ENCODE results near the gene DEFB131A.
"Not testable (repeated sequence)": the region's sequence is repeated elsewhere in the genome, so short reads cannot be mapped to it uniquely, and the experiment has no call there.

DEFB131A gene, protein sequence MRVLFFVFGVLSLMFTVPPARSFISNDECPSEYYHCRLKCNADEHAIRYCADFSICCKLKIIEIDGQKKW

GRCh38 chr4:9444114-9444513 lies at the start of gene DEFB131A:
DEFB131A (plus strand) TSS chr4:9444414; CDS start chr4:9444534, 120 bp downstream.
- DNase-seq = not testable (repeated sequence)

- DNase-seq = not testable (repeated sequence)
Observed at GRCh38 chr4:9405774-9406173, 38.4 kb upstream of the DEFB131A start.

DNA sequence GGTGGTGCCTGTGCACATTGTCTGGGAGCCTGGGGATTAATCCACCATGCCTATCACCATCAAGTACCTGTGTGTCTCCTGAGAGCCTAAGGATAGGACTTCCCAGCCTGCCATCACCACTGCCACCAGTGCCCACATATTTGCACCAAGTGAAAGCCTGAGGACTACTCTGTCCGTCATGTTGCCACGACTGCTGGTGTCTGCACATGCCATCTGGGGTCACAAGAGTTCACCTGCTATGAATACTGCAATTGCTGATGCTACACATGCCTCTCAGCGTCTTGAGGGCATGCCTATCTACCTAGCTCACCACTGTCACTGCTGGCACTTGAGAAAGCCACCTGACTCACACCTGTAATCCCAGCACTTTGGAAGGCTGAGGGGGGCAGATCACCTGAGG lies 37.7 kb upstream of the DEFB131A start:
- DNase-seq = not testable (repeated sequence)

- DNase-seq = no peak
Observed at GRCh38 chr4:9409793-9410192, 34.4 kb upstream of the DEFB131A start.

DNA sequence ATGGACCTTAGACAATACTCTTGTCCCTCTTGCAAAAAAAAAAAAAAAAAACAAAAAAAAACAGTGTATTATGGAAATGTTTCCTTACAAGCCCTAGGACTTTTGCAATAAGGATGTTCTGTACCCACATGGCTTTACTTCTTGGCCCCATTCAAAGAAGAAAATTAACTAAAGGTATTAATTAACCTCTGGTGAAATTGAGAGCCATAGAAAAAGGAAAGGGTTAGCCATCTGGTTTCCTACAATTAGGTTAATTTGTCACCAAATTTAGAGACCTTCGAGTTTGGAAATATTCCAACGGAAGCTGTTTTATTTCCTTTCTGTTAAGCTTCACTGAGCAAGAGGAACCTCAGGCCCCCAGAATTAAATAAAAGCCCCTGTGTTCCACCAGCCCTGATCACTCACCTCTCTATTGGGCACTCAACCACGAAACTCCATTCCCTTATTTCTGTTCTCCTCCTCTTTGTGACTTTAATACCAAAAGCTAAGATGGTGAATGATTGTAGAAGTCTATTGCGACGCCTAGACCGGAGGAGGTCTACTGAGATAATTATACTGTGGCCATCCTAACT lies 22.2 kb upstream of the DEFB131A start:
- DNase-seq = not testable (repeated sequence)

GRCh38 chr4:9425916-9426315 lies 18.3 kb upstream of the DEFB131A start:
- DNase-seq = not testable (repeated sequence)

DNA sequence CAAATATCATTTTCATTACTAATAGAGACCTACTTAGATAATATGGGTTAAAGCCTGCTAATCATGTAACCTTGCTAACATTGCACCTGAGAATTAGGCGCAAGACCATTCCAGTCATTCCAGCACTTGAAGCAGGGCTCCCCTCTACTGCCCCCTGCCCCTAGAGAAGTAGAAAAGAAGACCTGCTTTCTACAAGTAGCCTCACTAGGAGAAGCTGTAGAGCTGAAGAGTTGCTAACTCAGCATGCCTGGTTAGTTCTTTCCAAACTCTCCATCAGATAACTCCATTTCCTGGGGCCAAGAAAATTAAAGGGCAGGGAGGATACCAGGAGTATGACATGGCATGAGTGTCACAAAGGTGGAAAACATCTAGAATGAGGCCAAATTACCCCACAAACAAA lies 14.2 kb upstream of the DEFB131A start:
- not testable (repeated sequence) for DNase-seq

GRCh38 chr4:9433320-9433719 lies 10.9 kb upstream of the DEFB131A start:
- not testable (repeated sequence) for DNase-seq

GRCh38 chr4:9436728-9437127 lies 7.5 kb upstream of the DEFB131A start:
- not testable (repeated sequence) for DNase-seq

GRCh38 chr4:9442355-9442754 lies 1.9 kb upstream of the DEFB131A start:
- not testable (repeated sequence) for DNase-seq

DNA sequence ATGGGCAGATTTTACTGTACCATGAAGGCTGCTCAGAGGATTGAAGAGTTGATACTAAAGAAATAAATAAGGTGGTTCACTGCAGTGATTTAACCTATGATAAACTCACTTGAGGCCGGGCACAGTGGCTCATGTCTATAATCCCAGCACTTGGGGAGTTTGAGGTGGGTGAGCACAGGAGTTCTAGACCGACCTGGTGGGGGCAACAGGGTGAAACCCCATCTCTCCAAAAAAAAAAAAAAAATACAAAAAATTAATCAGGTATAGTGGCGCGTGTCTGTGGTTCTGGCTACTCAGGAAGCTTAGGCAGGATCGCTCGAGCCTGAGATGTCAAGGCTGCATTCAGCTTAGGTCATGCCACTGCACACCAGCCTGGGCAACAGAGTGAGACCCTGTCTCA lies 467 bp downstream of the DEFB131A start:
- not testable (repeated sequence) for DNase-seq

- not testable (repeated sequence) for DNase-seq
Observed at GRCh38 chr4:9452251-9452650, 8.0 kb downstream of the DEFB131A start.

GRCh38 chr4:9454284-9454683 lies 10.1 kb downstream of the DEFB131A start:
- DNase-seq = not testable (repeated sequence)

- DNase-seq = not testable (repeated sequence)
Observed at GRCh38 chr4:9455046-9455445, 10.8 kb downstream of the DEFB131A start.

- not testable (repeated sequence) for DNase-seq
Observed at GRCh38 chr4:9479466-9479865, 35.3 kb downstream of the DEFB131A start.

DNA sequence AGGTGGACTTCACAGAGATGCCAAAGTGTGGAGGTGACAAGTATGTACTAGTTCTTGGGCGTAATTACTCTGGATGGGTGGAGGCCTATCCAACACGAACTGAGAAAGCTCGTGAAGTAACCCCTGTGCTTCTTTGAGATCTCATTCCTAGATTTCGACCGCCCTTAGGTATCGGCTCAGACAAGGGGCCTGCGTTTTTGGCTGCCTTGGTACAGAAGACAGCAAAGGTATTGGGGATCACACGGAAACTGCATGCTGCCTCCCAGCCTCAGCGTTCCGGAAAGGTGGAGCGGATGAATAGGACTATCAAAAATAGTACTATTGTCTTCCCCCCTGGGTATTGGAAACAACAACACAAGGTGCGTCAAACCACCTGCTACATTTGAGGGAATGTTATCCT lies 35.9 kb downstream of the DEFB131A start:
- DNase-seq = not testable (repeated sequence)

DNA sequence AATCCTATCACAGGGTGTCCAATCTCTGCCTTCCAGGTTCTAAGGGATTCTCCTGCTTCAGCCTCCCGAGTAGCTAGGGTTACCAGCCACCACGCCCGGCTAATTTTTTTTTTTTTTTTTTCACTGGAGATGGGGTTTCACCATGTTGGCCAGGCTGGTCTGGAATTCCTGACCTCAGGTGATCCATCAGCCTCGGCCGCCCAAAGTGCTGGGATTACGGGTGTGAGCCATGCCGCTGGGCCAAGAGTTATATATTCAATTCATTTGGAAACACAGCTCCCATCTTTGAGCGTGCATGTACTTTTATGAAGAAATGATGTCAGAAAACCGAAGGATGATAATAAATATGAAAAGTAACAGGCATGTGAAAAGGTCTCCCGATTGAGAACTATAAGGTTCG lies 38.7 kb downstream of the DEFB131A start:
- not testable (repeated sequence) for DNase-seq

- not testable (repeated sequence) for DNase-seq
Observed at GRCh38 chr4:9483682-9484081, 39.5 kb downstream of the DEFB131A start.

DNA sequence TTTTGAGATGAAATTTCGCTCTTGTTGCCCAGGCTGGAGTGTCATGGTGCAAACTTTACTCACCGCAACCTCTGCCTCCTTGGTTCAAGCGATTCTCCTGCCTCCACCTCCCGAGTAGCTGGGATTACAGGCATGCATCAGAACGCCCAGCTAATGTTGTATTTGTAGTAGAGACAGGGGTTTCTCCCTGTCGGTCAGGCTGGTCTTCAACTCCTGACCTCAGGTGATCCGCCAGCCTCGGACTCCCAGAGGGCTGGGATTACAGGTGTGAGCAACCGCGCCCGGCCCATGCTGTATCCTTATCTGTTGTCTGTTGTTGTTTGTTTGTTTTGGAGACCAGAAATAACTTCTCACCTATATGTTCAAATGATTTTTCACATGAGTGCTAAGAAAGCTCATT lies 42.7 kb downstream of the DEFB131A start:
- not testable (repeated sequence) for DNase-seq

- DNase-seq = not testable (repeated sequence)
Observed at GRCh38 chr4:9488796-9489195, 44.6 kb downstream of the DEFB131A start.

DNA sequence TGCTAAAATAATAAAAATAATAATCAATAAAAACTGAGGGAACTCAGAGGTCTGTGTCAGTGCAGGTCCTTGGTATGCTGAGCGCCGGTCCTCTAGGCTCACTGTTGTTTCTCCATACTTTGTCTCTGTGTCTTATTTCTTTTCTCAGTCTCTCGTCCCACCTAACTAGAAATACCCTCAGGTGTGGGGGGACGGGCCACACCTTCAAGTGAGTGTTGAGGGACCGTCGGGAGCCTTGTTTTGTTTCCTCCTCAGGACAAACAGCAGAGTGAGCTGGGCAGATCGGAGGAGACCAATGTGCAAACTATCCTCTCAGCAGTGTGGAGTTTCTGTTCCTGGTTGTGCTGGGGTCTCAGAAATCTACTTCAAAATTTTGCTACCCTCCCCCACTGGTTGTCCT lies 46.3 kb downstream of the DEFB131A start:
- not testable (repeated sequence) for DNase-seq

DNA sequence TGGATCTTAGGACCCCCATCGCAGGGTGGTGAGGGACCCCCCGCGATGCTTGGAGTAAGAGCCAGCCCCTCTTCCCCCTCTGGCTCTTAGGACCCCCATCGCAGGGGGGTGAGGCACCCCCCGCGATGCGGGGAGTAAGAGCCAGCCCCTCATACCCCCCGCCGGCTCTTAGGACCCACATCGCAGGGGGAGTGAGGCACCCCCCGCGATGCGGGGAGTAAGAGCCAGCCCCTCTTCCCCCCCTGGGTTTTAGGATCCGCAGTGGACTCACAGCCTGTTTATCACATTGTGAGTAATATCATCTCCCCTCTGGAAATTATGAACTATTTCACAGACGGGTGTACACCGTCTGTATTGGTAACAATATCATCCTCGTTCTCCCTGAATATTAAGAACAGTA lies 46.8 kb downstream of the DEFB131A start:
- DNase-seq = not testable (repeated sequence)

GRCh38 chr4:9493589-9493988 lies 49.4 kb downstream of the DEFB131A start:
- not testable (repeated sequence) for DNase-seq

DNA sequence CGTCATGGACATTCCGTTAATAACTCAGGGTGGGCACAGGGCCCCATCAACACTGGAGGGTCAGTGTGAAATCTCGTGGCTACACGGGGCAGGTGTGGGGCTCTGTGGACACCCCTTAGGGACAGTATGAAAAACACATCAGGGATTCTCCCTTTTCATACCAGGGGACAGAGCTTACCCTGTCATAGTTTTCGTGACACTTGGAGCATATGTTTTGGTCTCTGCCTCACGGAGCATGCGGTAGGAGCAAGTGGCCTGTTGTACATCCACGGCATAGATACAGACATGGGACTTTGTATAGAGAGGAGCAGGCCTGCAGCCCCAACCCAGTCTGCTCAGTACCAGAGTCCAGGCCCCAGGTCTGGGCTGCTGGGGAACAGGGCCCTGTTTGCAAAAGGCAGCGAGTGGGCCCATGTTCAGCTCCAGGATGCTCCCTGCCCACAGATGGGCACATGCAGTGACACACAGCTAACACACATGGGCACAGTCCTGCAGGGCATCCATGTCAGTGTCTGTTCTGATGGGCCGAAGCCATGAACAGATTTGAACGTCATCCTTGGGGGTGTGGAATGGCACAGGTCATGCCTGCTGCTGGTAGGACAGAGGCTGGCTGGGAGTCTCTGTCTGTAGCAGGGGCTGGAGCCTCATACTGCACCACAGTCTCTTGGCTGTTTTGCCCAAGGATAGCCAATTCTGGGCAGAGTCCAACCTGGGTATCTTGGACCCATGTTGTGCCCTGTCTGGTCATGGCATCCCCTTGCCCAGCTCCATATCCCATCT lies 50.2 kb downstream of the DEFB131A start:
- DNase-seq = not testable (repeated sequence)

Measured in HCEC 1CT (cell line).